GM12874 (cell line): ENCODE measurements around the gene TMEM255A.

Experiments
- CTCF ChIP-seq: IDR thresholded peaks from 2 replicates; pipeline ENCODE4 v1.5.1; 2011; ENCODE audit warnings: low read depth, mild to moderate bottlenecking, control low read depth, low read length, moderate library complexity; ENCODE audit not compliant: insufficient read depth

Gene TMEM255A

GRCh38 chrX:120291211-120291610 lies 20.1 kb downstream of the TMEM255A start:
- no peak for TF ChIP-seq CTCF

- TF ChIP-seq CTCF, result no peak
These were observed 21.2 kb downstream of the TMEM255A start for GRCh38 chrX:120290107-120290506.

- TF ChIP-seq CTCF, result no peak
These were observed 23.6 kb downstream of the TMEM255A start for GRCh38 chrX:120287513-120288112.

GRCh38 chrX:120286733-120287512 lies 24.3 kb downstream of the TMEM255A start:
- TF ChIP-seq CTCF, result no peak

GRCh38 chrX:120282697-120283096 lies 28.6 kb downstream of the TMEM255A start:
- no peak for TF ChIP-seq CTCF

GRCh38 chrX:120281761-120282160 lies 29.5 kb downstream of the TMEM255A start:
- TF ChIP-seq CTCF, result no peak

- TF ChIP-seq CTCF, result no peak
These were observed 30.1 kb downstream of the TMEM255A start for GRCh38 chrX:120281021-120281624.
